SK-N-SH (cell line): Measurements from ENCODE around the gene PKD2L1. TPM values are rescaled to one million over a fixed set of nuclear protein-coding genes. Genes with fewer than 3 reads are reported as not detected.

Experiments
- CTCF ChIA-PET: fragments of 300-600, 350-600 bp; formaldehyde crosslinking; extraction: SDS; loops from one replicate; lab custom pipeline; 2021; lab: Yijun Ruan, JAX
- POLR2A ChIA-PET: fragments of 350-600 bp; sonication (Branson Sonifier 250); formaldehyde crosslinking; extraction: SDS; loops from one replicate; lab custom pipeline; 2020; ENCODE audit warnings: antibody characterized with exemption, inconsistent platforms; lab: Yijun Ruan, JAX
- DNase-seq: peaks from one replicate; pipeline ENCODE4 v3.0.0; 2012
- H2AFZ ChIP-seq: fragments of 200-600 bp; sonication (generic); 2 replicates; pipeline ENCODE4 v1.8.1; 2016; ENCODE audit warnings: antibody characterized with exemption, mild to moderate bottlenecking, low read depth
- H3F3A ChIP-seq: fragments of 200-600 bp; sonication (generic); replicated peaks from 2 replicates; pipeline ENCODE3; 2016; ENCODE audit warnings: antibody characterized with exemption, mild to moderate bottlenecking; ENCODE audit not compliant: insufficient read depth
- H3K27ac ChIP-seq, 2 experiments: fragments of 200-500 bp in 1 of 2; fragments of 200-600 bp in 1 of 2; sonication (Bioruptor generic) in 1 of 2; sonication (generic), shearing (Covaris generic) in 1 of 2; 2 replicates each; pipeline versions ENCODE4 v1.5.1 to v1.6.1; 2014 to 2016; ENCODE audit warnings: low read depth in 2 of 2, inconsistent platforms in 1 of 2, low read length in 1 of 2, mild to moderate bottlenecking in 1 of 2, mixed read lengths in 1 of 2
- H3K27me3 ChIP-seq: fragments of 200-600 bp; sonication (generic), shearing (Covaris generic); 2 replicates; pipeline ENCODE4 v1.6.1; 2016; ENCODE audit warnings: mixed run types; ENCODE audit not compliant: insufficient read depth
- H3K36me3 ChIP-seq, 2 experiments: fragments of 200-500 bp in 1 of 2; fragments of 200-600 bp in 1 of 2; sonication (Bioruptor generic) in 1 of 2; sonication (generic) in 1 of 2; replicated peaks in 1 of 2; 2 replicates each; pipeline versions ENCODE3 to v1.5.1; 2014 to 2016; ENCODE audit warnings: low read length in 1 of 2, mild to moderate bottlenecking in 1 of 2; ENCODE audit not compliant: insufficient read depth in 2 of 2, control insufficient read depth in 1 of 2
- H3K4me1 ChIP-seq, 2 experiments: fragments of 200-500 bp in 1 of 2; fragments of 200-600 bp in 1 of 2; sonication (Bioruptor generic) in 1 of 2; sonication (generic), shearing (Covaris generic) in 1 of 2; 2 replicates each; pipeline versions ENCODE4 v1.5.1 to v1.6.1; 2014 to 2016; ENCODE audit warnings: low read depth in 1 of 2, low read length in 1 of 2, mixed run types in 1 of 2; ENCODE audit not compliant: insufficient read depth in 2 of 2, control insufficient read depth in 1 of 2
- H3K4me2 ChIP-seq: fragments of 200-600 bp; sonication (generic), shearing (Covaris generic); 2 replicates; pipeline ENCODE4 v1.6.1; 2017; ENCODE audit warnings: mixed run types
- H3K4me3 ChIP-seq, 2 experiments: fragments of 200-500 bp in 1 of 2; fragments of 200-600 bp in 1 of 2; sonication (Bioruptor generic) in 1 of 2; sonication (generic), shearing (Covaris generic) in 1 of 2; 2 replicates each; pipeline versions ENCODE4 v1.5.1 to v1.8.1; 2014 to 2016; ENCODE audit warnings: low read depth in 2 of 2, inconsistent platforms in 1 of 2, low read length in 1 of 2, mild to moderate bottlenecking in 1 of 2, mixed read lengths in 1 of 2, moderate library complexity in 1 of 2
- H3K79me2 ChIP-seq: fragments of 200-600 bp; sonication (generic); 2 replicates; pipeline ENCODE4 v1.8.1; 2017; ENCODE audit warnings: mild to moderate bottlenecking; ENCODE audit not compliant: insufficient read depth
- H3K9ac ChIP-seq: fragments of 200-600 bp; sonication (generic); 2 replicates; pipeline ENCODE4 v1.6.1; 2017; ENCODE audit warnings: mixed run types
- H3K9me2 ChIP-seq: fragments of 200-600 bp; sonication (generic); 2 replicates; pipeline ENCODE4 v1.6.1; 2017; ENCODE audit warnings: mixed run types
- H3K9me3 ChIP-seq: fragments of 200-600 bp; sonication (generic); 2 replicates; pipeline ENCODE4 v1.6.1; 2017; ENCODE audit warnings: mixed run types, mild to moderate bottlenecking, moderate library complexity
- H4K20me1 ChIP-seq: fragments of 200-600 bp; sonication (generic); 2 replicates; pipeline ENCODE4 v1.6.1; 2017; ENCODE audit warnings: mild to moderate bottlenecking, mixed run types; ENCODE audit not compliant: insufficient read depth
- CHD2 ChIP-seq: fragments of 150-350 bp; IDR thresholded peaks from 2 replicates; pipeline ENCODE4 v1.6.1; 2018; ENCODE audit warnings: low read length; ENCODE audit not compliant: partially characterized antibody
- EP300 ChIP-seq, 2 experiments: IDR thresholded peaks; 2 replicates each; pipeline versions ENCODE4 v1.4.0 to v1.6.1; 2012; ENCODE audit warnings: borderline replicate concordance in 1 of 2, low read depth in 1 of 2, low read length in 1 of 2
- EZH2phosphoT487 ChIP-seq: fragments of 200-600 bp; sonication (generic); IDR thresholded peaks from 2 replicates; pipeline ENCODE4 v1.6.1; 2017; ENCODE audit warnings: low read depth, mixed run types, mild to moderate bottlenecking, antibody characterized with exemption, moderate library complexity, borderline replicate concordance
- FOSL2 ChIP-seq: IDR thresholded peaks from 2 replicates; pipeline ENCODE4 v1.4.0; 2012; ENCODE audit warnings: low read depth, mild to moderate bottlenecking, moderate library complexity, borderline replicate concordance
- IRF3 ChIP-seq: fragments of 150-350 bp; IDR thresholded peaks from 2 replicates; pipeline ENCODE4 v1.6.1; 2016; ENCODE audit warnings: mild to moderate bottlenecking, low read depth, low read length
- JUND ChIP-seq: IDR thresholded peaks from 2 replicates; pipeline ENCODE4 v1.4.0; 2012
- MAX ChIP-seq: IDR thresholded peaks from 2 replicates; pipeline ENCODE4 v1.4.0; 2012; ENCODE audit warnings: low read depth
- MEF2A ChIP-seq: IDR thresholded peaks from 2 replicates; pipeline ENCODE4 v1.4.0; 2012; ENCODE audit warnings: low read depth, borderline replicate concordance
- MXI1 ChIP-seq: IDR thresholded peaks from 2 replicates; pipeline ENCODE4 v1.6.1; 2012; ENCODE audit warnings: mild to moderate bottlenecking, low read depth, low read length, improper control_type of control experiment
- POLR2AphosphoS5 ChIP-seq: IDR thresholded peaks from 2 replicates; pipeline ENCODE4 v1.6.1; 2012; ENCODE audit warnings: low read depth, low read length
- RCOR1 ChIP-seq: fragments of 150-350 bp; IDR thresholded peaks from 2 replicates; pipeline ENCODE4 v1.6.1; 2017; ENCODE audit warnings: antibody characterized with exemption, low read length
- RXRA ChIP-seq: IDR thresholded peaks from 2 replicates; pipeline ENCODE4 v1.4.0; 2012; ENCODE audit warnings: low read depth, mild to moderate bottlenecking, borderline replicate concordance
- SMC3 ChIP-seq: IDR thresholded peaks from 2 replicates; pipeline ENCODE4 v1.6.1; 2012; ENCODE audit warnings: low read depth, low read length, improper control_type of control experiment
- TEAD4 ChIP-seq: IDR thresholded peaks from 2 replicates; pipeline ENCODE4 v1.4.0; 2012; ENCODE audit warnings: mild to moderate bottlenecking, borderline replicate concordance; ENCODE audit not compliant: insufficient read depth
- ZBTB33 ChIP-seq: IDR thresholded peaks from 2 replicates; pipeline ENCODE4 v1.4.0; 2012; ENCODE audit warnings: low read depth, borderline replicate concordance
- WGBS: methylation state at CpG from one replicate; pipeline ENCODE4 v1.1.6; 2017; ENCODE audit warnings: low lambda C conversion rate; 5-methylcytosine and 5-hydroxymethylcytosine counted together
- polyA plus RNA-seq, 3 experiments: library from polyadenylated mRNA; depleted of rRNA; stranded (reverse); fragments of >200 nt; gene quantifications; 2 replicates each; pipeline ENCODE4 v1.2.3, GENCODE V29; 2012

The PKD2L1 gene
- polyA plus RNA-seq, 1 of the 3 experiments (the other 2 are of a cell fraction), result not detected

- H3K9ac ChIP-seq, result no peak overlapping the region
- no peaks in the 10 kb centered on the region for H3K9me3 ChIP-seq
- peak overlapping the region; percentile 43; the same call in 1 of the 2 replicates for H3K4me2 ChIP-seq
- ChIA-PET POLR2A (interaction anchor here (1.0 to 2.8 kb wide), 3 partner anchors 9 to 17 kb away, joined by 3 to 14 read pairs (median 8); partner anchors contain the start of gene SCD), CTCF (interaction anchor here (1.0 to 2.5 kb wide), 3 partner anchors 15 to 118 kb away, joined by 3 to 8 read pairs (median 4); no protein-coding TSS in a partner anchor)
- H3K27ac ChIP-seq, result peak overlapping the region; percentile 19 to 38; a peak in 3 of 4 replicates
- peaks cover 8 to 26% of the 10 kb centered on the region in 2 experiments for H3K36me3 ChIP-seq
- no peak overlapping the region for H2AFZ ChIP-seq
- no peak for DNase-seq
- no peak overlapping the region for H3K4me3 ChIP-seq
- no peaks in the 10 kb centered on the region for H3K27me3 ChIP-seq
- H3F3A ChIP-seq, result peaks cover 9% of the 10 kb centered on the region
- peaks cover 24 to 47% of the 10 kb centered on the region in 2 experiments for H3K4me1 ChIP-seq
- H3K79me2 ChIP-seq, result no peaks in the 10 kb centered on the region
- TF ChIP-seq EP300 (IDR thresholded peaks at IDR 0.05; ENCODE audit: borderline replicate concordance in 1 of 2, low read depth in 1 of 2, low read length in 1 of 2) (no peak), RCOR1 (no peak), MEF2A (no peak), EZH2phosphoT487 (no peak), MXI1 (no peak), SMC3 (no peak), ZBTB33 (no peak), RXRA (no peak), JUND (no peak), TEAD4 (no peak)
- no peaks in the 10 kb centered on the region for H4K20me1 ChIP-seq
- no peaks in the 10 kb centered on the region for H3K9me2 ChIP-seq
- 84% methylated on average over 3 of the region's 3 CpGs for WGBS
Observed at GRCh38 chr10:100364175-100364574, 34.1 kb upstream of the PKD2L1 start.

- no peak overlapping the region for H2AFZ ChIP-seq
Observed at GRCh38 chr10:100362570-100363496, 32.8 kb upstream of the PKD2L1 start.

More at GRCh38 chr10:100362570-100363496, 32.8 kb upstream of the PKD2L1 start:
- peak overlapping the region in 1 of 2 experiments; percentile 19; a peak in 2 of 4 replicates for H3K27ac ChIP-seq
- no peaks in the 10 kb centered on the region for H4K20me1 ChIP-seq
- H3K4me1 ChIP-seq, result peaks cover 25 to 52% of the 10 kb centered on the region in 2 experiments
- no peak overlapping the region for H3K4me3 ChIP-seq
- no peak overlapping the region for H3K9ac ChIP-seq
- no peaks in the 10 kb centered on the region for H3K79me2 ChIP-seq
- no peaks in the 10 kb centered on the region for H3K9me2 ChIP-seq
- 87% methylated on average over 6 of the region's 6 CpGs for WGBS
- no peak for TF ChIP-seq POLR2AphosphoS5
- no peak for TF ChIP-seq CHD2
- no peak for TF ChIP-seq MAX
- no peak for TF ChIP-seq RCOR1
- TF ChIP-seq IRF3, result no peak
- no peak for TF ChIP-seq FOSL2
- no peak for TF ChIP-seq RXRA
- no peak for TF ChIP-seq TEAD4
- TF ChIP-seq, all 33 proteins: peak for 0
- H3K36me3 ChIP-seq, result peaks cover 8 to 26% of the 10 kb centered on the region in 2 experiments
- peaks cover 9% of the 10 kb centered on the region for H3F3A ChIP-seq
- no peaks in the 10 kb centered on the region for H3K9me3 ChIP-seq
- CTCF ChIA-PET, result interaction anchor here (0.6 to 2.5 kb wide), 4 partner anchors 14 to 120 kb away, joined by 3 to 8 read pairs (median 4); no protein-coding TSS in a partner anchor
- no peaks in the 10 kb centered on the region for H3K27me3 ChIP-seq
- POLR2A ChIA-PET, result interaction anchor here (0.6 to 1.5 kb wide), 5 partner anchors 8 to 173 kb away, joined by 3 to 4 read pairs (median 3); partner anchors contain the start of gene HIF1AN
- DNase-seq, result no peak
- H3K4me2 ChIP-seq, result no peak overlapping the region
